Hepatocyte (in vitro differentiated cells): ENCODE measurements around the gene ATP1B1. TPM values are rescaled to one million over a fixed set of nuclear protein-coding genes. Genes with fewer than 3 reads are reported as not detected.

Experiments used
- DNase-seq: peaks from one replicate; pipeline ENCODE4 v3.0.0-alpha.2; 2016; ENCODE audit warnings: low spot score
- H2AFZ ChIP-seq: fragments of 200-600 bp; sonication (generic); 2 replicates; pipeline ENCODE4 v1.6.0; 2016; ENCODE audit warnings: antibody characterized with exemption, mild to moderate bottlenecking
- H3K27ac ChIP-seq: fragments of 200-600 bp; sonication (generic); 2 replicates; pipeline ENCODE4 v1.5.1; 2016; ENCODE audit warnings: mild to moderate bottlenecking
- H3K27me3 ChIP-seq: fragments of 200-600 bp; sonication (generic); 2 replicates; pipeline ENCODE4 v1.6.1; 2016
- H3K36me3 ChIP-seq: fragments of 200-600 bp; sonication (generic); replicated peaks from 2 replicates; pipeline ENCODE4 v1.5.1; 2016; ENCODE audit warnings: low read depth; ENCODE audit not compliant: insufficient read depth
- H3K4me1 ChIP-seq: fragments of 200-600 bp; sonication (generic); 2 replicates; pipeline ENCODE4 v1.5.1; 2016; ENCODE audit warnings: mild to moderate bottlenecking, moderate library complexity; ENCODE audit not compliant: insufficient read depth
- H3K4me2 ChIP-seq: fragments of 200-600 bp; sonication (generic); 2 replicates; pipeline ENCODE4 v1.6.0; 2016
- H3K4me3 ChIP-seq: fragments of 200-600 bp; sonication (generic); 2 replicates; pipeline ENCODE4 v1.5.1; 2016; ENCODE audit warnings: mild to moderate bottlenecking
- H3K79me2 ChIP-seq: fragments of 200-600 bp; sonication (generic); 2 replicates; pipeline ENCODE4 v1.6.0; 2017; ENCODE audit warnings: mild to moderate bottlenecking
- H3K9me2 ChIP-seq: fragments of 200-600 bp; sonication (generic); replicated peaks from 2 replicates; pipeline ENCODE4 v1.6.0; 2017; ENCODE audit warnings: mild to moderate bottlenecking; ENCODE audit not compliant: insufficient read depth
- H3K9me3 ChIP-seq: fragments of 200-600 bp; sonication (generic); 2 replicates; pipeline ENCODE4 v1.5.1; 2016; ENCODE audit warnings: low read depth, mild to moderate bottlenecking
- H4K20me1 ChIP-seq: fragments of 200-600 bp; sonication (generic); 2 replicates; pipeline ENCODE4 v1.6.0; 2016; ENCODE audit warnings: mild to moderate bottlenecking; ENCODE audit not compliant: insufficient read depth, poor library complexity, severe bottlenecking
- EZH2 ChIP-seq: fragments of 200-600 bp; sonication (generic); IDR thresholded peaks from 2 replicates; pipeline ENCODE4 v1.6.1; 2016; ENCODE audit warnings: antibody characterized with exemption, mild to moderate bottlenecking, borderline replicate concordance
- EZH2phosphoT487 ChIP-seq: fragments of 200-600 bp; sonication (generic); IDR thresholded peaks from one replicate; pipeline ENCODE4 v1.6.1; 2018; ENCODE audit warnings: antibody characterized with exemption, mild to moderate bottlenecking, low read depth, moderate library complexity; ENCODE audit not compliant: unreplicated experiment, severe bottlenecking
- WGBS: methylation state at CpG from one replicate; pipeline ENCODE4 v1.1.6; 2016; ENCODE audit warnings: low lambda C conversion rate; ENCODE audit errors: missing lambda C conversion rate; 5-methylcytosine and 5-hydroxymethylcytosine counted together
- polyA plus RNA-seq: library from polyadenylated mRNA; unstranded; fragments of >200 nt; fragmentation: Nextera tagmentation; extraction: Ambion mirVana; gene quantifications from 2 replicates; pipeline ENCODE4 v1.2.1, GENCODE V29; 2016
- total RNA-seq: library from RNA; depleted of rRNA; stranded (reverse); fragments of >200 nt; gene quantifications from 2 replicates; pipeline ENCODE4 v1.2.3, GENCODE V29; 2014
- TF ChIP-seq, protein P1 (sequence below): fragments of 200-600 bp; sonication (generic); IDR thresholded peaks from 2 replicates; pipeline ENCODE4 v1.5.1; 2016; ENCODE audit warnings: antibody characterized with exemption, mild to moderate bottlenecking; ENCODE audit not compliant: poor library complexity

Gene ATP1B1
- total and polyA plus RNA-seq, 2 experiments from 2014 or later, result 123 to 379 TPM

DNA sequence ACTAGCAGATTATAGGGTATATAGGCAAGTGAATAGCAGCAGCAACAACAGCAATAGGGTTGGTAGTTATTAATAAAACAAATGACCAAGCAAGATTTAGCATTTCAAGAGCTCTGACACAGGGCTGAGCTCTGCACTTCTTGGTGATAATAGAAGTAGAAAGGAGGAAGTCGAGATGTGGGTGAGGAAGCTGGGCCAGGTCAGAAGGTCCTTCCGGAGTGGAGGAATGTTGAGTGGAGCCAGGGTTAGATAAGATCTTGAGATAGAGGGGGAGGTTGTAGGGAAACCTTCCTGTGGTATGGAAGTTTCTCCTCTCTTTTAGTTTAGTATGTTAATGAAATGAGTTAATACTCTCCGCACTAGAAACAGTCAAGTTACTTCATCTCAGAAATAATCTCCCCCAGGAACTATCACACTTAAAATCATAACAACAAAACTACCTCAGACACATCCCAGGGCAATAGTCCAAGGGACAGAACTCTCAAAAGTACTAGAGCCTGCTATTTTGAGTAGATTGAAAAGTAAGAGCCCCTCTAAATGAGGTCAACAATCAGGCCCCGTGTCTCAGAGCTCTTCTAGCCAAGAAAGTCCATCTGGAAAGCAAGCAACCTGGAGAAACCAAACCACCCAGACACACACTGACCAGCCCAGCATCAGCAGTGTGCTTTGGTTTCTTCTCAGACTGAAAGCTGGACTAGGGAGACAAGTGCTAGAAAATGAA is 45.4 kb upstream of the ATP1B1 start:
- no peaks in the 10 kb centered on the region for H3K9me3 ChIP-seq
- H3K9me2 ChIP-seq, result no peaks in the 10 kb centered on the region
- H3K4me1 ChIP-seq, result peaks cover 15% of the 10 kb centered on the region
- H3K27ac ChIP-seq, result peak overlapping the region; percentile 54
- H3K36me3 ChIP-seq, result no peaks in the 10 kb centered on the region
- 57% methylated on average over 4 of the region's 4 CpGs for WGBS
- H3K4me3 ChIP-seq, result no peak overlapping the region
- no peak for DNase-seq
- peak overlapping the region; percentile 3 for H2AFZ ChIP-seq
- H3K27me3 ChIP-seq, result no peaks in the 10 kb centered on the region
- H3K79me2 ChIP-seq, result no peaks in the 10 kb centered on the region
- H3K4me2 ChIP-seq, result no peak overlapping the region
- no peak for TF ChIP-seq EZH2
- no peak for TF ChIP-seq EZH2phosphoT487
- TF ChIP-seq, protein P1, sequence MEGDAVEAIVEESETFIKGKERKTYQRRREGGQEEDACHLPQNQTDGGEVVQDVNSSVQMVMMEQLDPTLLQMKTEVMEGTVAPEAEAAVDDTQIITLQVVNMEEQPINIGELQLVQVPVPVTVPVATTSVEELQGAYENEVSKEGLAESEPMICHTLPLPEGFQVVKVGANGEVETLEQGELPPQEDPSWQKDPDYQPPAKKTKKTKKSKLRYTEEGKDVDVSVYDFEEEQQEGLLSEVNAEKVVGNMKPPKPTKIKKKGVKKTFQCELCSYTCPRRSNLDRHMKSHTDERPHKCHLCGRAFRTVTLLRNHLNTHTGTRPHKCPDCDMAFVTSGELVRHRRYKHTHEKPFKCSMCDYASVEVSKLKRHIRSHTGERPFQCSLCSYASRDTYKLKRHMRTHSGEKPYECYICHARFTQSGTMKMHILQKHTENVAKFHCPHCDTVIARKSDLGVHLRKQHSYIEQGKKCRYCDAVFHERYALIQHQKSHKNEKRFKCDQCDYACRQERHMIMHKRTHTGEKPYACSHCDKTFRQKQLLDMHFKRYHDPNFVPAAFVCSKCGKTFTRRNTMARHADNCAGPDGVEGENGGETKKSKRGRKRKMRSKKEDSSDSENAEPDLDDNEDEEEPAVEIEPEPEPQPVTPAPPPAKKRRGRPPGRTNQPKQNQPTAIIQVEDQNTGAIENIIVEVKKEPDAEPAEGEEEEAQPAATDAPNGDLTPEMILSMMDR, result no peak
- H4K20me1 ChIP-seq, result no peaks in the 10 kb centered on the region

DNA sequence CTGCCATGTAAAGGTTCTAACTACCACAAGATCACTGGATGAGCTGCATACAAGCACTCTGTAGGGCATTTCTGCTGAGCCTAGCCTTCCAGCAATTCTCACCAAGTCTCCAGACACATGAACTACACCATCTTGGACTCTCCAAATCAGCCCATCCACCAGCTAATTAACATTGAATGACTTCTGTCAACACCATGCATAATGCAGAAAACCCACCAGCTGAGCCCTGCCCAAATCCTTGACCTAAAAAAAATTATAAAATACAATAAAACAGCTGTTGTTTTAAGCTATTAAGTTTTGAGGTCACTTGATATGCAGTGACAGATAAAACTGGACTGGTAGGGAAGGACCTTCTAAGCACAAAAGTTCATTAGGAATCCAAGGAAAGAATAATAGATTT is 44.3 kb upstream of the ATP1B1 start:
- H3K9me2 ChIP-seq, result no peaks in the 10 kb centered on the region
- no peak overlapping the region for H3K4me2 ChIP-seq
- H4K20me1 ChIP-seq, result no peaks in the 10 kb centered on the region
- no peak overlapping the region for H3K4me3 ChIP-seq
- TF ChIP-seq EZH2, result no peak
- no peak for TF ChIP-seq EZH2phosphoT487
- TF ChIP-seq, protein P1, result no peak
- H3K9me3 ChIP-seq, result peaks cover 3% of the 10 kb centered on the region
- H2AFZ ChIP-seq, result no peak overlapping the region
- H3K27me3 ChIP-seq, result no peaks in the 10 kb centered on the region
- peaks cover 15% of the 10 kb centered on the region for H3K4me1 ChIP-seq
- no peaks in the 10 kb centered on the region for H3K36me3 ChIP-seq
- DNase-seq, result no peak
- H3K27ac ChIP-seq, result no peak overlapping the region
- H3K79me2 ChIP-seq, result no peaks in the 10 kb centered on the region

DNA sequence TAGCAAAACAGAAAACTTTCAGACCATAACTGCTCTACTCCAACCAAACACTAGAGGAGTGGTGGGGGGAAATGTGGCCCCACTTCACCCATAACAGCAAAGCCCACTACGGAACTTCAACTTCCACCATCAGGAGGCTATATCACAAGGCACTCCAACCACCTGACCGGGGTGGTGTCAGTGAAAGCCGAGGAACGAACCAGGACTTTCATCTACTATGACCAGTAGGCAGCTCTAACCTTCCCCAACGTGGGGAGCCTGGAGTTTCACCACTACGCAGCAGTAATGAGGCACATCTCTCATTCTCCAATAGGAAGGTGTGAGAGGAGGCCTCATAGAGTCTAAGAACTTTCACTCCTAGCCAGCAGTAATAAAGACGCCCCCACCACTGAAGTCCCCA is 42.4 kb upstream of the ATP1B1 start:
- no peaks in the 10 kb centered on the region for H4K20me1 ChIP-seq
- H3K4me3 ChIP-seq, result no peak overlapping the region
- H3K4me2 ChIP-seq, result no peak overlapping the region
- 88% methylated on average over 7 of the region's 7 CpGs for WGBS
- no peaks in the 10 kb centered on the region for H3K79me2 ChIP-seq
- H3K9me2 ChIP-seq, result no peaks in the 10 kb centered on the region
- DNase-seq, result no peak
- H3K36me3 ChIP-seq, result no peaks in the 10 kb centered on the region
- H3K4me1 ChIP-seq, result peaks cover 15% of the 10 kb centered on the region
- peaks cover 4% of the 10 kb centered on the region for H3K9me3 ChIP-seq
- no peak overlapping the region for H2AFZ ChIP-seq
- H3K27me3 ChIP-seq, result no peaks in the 10 kb centered on the region
- no peak overlapping the region for H3K27ac ChIP-seq
- no peak for TF ChIP-seq EZH2
- TF ChIP-seq, protein P1, result no peak
- TF ChIP-seq EZH2phosphoT487, result no peak
